HG02759 (cell line): ENCODE data around the gene HECW1.
"Not testable (repeated sequence)": the region's sequence is repeated elsewhere in the genome, so short reads cannot be mapped to it uniquely, and the experiment has no call there.

Experiments used
- ATAC-seq: cut with Tn5 transposase; IDR thresholded peaks from one replicate; pipeline ENCODE4 v1.9.1; 2021; ENCODE audit warnings: mild to moderate bottlenecking, moderate library complexity; ENCODE audit not compliant: unreplicated experiment

HECW1 gene

DNA sequence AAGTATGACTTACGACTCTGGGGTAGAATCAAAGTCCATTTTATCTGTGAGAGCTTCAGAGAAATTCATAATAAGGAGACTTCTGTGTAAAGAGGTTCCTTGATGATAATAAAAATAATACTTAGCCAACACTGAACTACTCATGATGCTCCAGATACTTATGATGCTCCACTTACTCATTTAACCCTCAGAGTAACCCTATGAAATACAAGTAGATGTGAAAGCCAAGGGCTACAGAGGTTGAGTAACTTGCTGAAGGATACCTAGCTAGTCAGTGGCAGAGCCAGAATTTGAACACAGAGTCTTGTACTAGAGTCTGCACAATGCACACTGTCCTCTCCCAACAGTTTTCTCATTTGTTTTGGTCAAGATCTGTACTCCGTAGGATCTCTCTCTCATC, 89.5 kb downstream of the HECW1 start:
- ATAC-seq = no peak

DNA sequence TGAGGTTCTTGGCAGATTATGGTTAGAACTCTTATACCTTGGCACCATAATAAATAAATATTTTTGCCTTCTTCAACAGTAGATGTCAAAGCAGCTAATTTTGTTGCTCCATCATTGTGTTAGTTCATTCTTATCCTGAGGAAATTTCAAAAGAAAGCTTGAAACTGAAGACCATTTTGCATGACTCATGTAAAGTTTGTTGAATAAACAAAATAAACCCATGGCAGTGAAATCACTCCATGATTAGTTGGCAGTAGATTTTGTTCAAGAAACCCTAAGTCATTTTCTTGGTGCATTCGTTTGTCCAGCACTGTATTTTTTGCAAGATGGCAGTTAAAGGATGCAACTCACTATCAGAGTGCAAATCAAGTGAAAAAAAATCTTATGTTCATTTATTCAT, 91.6 kb downstream of the HECW1 start:
- ATAC-seq = no peak

DNA sequence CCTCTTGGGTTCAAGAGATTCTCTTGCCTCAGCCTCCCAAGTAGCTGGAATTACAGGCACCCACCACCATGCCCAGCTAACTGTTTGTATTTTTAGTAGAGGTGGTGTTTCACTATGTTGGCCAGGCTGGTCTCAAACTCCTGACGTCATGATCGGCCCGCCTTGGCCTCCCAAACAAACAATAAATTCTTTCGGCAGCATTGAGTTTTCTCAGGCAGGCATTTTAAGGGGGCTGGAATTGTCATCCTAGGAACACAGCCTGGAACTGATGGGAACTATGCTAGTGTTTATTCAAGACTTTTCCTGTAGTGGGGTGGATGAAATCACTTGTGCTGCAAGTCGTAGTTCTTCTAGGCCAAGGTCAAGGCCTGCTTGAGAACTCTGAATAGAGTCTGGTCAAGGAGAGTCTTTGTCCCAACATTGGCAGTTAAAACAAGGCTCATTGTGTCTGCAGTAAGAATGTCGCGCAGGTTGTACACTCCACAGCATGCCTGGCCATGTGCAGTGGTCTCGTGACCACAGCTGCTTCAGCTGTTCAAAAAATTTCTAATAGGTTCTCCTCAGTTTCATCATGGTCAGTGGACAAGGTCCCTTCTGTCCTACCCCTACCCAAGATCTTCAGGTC, 92.8 kb downstream of the HECW1 start:
- ATAC-seq = no peak

DNA sequence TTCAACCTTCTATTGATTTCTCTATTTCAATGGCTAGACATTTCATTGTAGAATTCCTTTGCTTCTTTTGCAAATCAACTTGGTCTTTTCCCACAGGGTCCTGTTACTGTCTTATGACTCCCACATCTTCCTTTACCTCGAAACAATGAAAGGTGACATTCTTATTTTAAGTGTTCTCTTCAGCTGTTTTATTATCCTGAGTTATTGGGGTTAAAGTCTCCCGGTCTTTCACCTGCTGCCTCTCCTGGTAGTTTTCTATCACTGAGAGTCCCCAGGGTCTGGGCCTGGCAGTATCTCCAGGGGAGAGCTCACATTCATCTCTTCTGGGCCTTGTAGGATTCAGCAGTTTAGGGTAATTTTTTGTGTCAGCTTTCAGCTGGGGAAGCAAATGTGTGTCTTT, 95.8 kb downstream of the HECW1 start:
- no peak for ATAC-seq

DNA sequence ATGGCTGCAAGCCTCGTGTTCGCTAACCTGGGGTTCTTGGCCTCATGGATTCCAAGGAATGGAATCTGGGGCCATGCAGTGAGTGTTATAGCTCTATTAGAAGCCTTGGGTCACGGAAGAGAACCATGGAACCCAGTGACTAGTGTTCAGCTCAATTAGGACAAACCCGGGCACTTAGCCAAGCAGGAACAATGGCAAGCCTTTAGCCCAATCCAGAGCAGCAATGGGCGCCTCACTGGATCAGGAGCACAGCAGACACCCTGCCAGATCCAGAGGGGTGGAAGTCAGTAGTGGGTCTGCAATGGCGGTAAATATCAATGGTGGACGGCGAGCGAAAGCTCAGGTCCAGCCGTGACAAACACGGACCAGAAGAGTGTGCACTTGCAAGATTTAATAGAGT, 98.1 kb downstream of the HECW1 start:
- ATAC-seq = not testable (repeated sequence)

DNA sequence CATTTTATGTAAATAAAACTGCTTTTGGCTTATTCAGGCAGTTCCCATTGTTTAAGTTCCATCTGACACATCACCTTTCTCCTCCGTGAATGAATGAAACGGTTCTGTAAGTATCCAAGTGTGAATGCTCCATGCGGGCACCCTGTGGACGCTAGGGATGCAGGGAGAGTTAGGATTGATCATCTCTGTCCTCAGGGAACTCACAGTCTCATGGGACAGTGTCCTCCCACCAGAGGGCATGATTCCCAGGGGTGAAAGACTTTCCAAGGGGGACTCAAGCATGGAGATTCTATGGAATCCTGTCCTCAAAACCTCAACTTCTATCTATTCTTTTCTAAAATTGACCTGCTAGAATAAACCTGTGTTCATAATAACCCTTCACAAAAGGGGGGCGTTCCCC, 98.8 kb downstream of the HECW1 start:
- no peak for ATAC-seq

DNA sequence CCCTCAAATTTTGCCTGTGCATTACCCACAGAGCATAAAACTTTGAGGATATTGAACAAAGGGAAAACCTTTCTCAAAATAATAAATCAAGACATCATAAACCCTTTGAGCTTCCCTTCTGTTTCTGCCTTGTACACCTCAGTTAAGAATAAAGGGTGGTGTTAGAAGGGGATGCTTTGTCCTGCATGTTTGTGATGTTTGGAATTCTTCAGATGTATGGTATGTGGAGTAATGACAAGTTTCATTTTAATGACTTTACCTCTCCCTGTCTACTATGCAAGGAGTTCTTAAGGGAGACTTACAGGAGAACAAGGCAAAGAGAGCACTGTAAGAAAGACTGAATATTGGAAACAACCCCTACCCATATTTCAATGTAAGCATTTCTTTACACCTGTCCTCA, 99.2 kb downstream of the HECW1 start:
- ATAC-seq = no peak

DNA sequence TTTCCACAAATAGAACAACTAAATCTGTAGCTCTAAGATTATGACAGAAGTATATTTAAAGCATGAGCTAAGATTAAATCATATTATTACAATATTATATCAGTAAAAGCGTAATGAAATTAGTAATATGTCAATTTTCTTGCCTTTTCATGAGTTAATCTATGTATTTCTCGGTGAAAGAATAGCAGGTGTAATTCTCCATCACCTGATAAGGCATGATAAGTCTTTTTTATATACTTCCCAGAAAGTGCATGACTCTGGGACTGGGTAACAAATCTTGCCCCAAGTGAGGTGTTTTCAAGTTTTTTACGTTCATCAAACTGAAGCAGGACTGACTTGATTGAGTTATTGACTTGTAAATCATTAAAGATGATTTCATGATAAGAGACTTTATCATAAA, 100.5 kb downstream of the HECW1 start:
- no peak for ATAC-seq

DNA sequence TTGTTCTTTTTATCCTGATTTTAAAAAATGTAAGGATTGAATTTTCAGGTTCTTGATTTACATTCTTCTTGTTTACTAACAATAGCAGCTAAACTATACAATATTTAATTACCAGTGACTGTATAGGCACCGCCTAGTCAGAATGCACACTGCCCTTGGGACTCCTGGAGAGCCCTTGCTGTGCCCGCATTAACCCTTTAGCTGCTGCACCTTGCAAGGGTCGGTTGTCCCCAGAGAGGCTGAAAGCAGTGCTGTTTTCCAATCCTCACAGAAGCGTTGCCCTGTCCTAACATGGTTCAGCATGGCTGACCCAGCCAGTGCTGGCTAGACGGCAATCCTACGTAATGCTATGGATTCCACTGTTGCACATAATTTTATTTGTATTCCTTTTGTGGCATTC, 102.6 kb downstream of the HECW1 start:
- no peak for ATAC-seq

DNA sequence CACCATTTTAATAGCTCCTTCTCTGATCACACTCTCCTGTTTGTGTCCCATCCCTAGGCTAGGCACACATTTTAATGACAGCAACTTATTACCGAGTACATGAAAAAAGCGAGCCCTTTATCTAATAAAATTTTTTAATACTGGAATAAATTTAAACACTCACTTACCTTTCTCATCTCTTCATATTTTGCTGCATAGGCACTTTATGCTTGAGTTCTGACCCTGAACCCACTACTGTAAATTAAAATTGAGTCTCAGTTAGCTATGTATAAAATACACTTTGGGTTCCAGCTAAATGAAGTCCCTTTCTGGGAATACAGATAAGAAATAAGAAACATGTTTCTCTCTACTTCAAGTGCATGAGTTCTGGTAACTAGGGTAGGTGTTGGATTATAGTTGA, 104.6 kb downstream of the HECW1 start:
- no peak for ATAC-seq

DNA sequence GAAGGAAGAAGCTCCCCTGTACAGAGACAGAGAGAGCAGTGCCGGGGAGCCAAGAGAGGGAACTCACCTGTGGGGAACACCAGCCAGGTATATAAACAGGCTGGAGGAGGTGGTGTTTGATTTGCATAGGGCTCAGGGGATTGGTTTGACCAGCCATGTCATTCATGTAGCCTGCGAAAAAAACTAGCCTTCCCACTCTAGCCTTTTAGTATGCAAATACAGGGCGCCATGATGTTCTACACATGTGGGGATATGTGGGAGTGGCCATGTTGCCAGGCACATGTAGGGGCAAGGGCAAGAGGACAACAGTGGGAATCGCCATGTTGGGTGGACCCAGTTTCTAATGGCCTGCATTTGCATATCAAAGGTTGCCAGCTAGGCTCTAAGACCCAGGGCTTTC, 106.5 kb downstream of the HECW1 start:
- ATAC-seq = not testable (repeated sequence)

DNA sequence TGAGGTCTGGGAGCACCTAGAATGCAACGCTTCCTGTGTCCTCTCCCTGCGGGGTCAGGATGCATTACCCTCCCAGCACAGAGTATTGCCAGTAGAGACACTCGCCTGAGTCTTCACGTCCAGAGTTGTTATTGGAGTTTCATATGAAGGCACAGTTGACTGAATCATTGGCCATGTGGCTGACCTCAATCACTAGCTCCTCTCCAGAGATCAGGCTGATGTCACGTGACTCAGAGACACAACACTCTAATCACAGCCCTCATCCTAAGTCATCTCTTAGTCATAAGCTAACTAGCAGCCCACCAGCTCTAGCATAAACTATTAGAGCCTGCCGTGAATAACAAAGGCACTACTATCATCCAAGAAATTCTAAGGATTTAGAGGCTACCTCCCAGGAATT, 107.8 kb downstream of the HECW1 start:
- no peak for ATAC-seq

DNA sequence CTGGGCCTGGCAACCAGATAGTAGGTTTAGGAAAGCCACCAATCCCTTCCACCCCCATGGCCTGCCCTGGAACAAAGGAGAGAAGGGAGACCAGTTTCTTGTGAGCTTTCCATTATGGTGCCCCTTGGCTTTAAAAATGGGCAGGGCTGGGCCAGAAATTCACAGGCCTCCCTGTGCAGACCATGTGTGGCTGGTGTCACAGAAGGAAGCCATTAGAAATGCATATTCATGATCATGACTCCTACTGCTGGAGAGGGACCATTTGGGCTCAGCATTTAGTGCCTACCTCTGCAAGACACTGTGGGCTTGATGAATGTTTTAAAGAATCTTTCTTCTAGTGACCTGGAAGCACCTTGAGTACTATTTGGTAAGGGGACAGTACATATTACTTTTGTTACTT, 108.3 kb downstream of the HECW1 start:
- ATAC-seq = no peak

DNA sequence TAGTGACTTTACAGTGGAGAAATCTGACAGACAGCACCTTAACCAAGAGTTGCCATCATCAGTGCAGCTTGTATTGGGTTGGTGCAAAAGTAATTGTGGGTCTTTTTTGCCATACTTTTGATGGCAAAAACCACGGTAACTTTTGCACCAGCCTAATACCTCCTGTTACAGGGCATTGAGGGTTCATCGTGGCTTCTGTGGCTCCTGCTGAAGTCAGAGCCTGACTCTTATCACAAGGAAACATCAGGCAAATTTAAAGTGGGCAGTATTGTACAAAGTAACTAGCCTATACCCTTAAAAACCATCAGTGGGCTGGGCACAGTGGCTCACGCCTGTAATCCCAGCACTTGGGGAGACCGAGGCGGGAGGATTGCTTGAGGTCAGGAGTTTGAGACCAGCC, 117.4 kb downstream of the HECW1 start:
- ATAC-seq = no peak

DNA sequence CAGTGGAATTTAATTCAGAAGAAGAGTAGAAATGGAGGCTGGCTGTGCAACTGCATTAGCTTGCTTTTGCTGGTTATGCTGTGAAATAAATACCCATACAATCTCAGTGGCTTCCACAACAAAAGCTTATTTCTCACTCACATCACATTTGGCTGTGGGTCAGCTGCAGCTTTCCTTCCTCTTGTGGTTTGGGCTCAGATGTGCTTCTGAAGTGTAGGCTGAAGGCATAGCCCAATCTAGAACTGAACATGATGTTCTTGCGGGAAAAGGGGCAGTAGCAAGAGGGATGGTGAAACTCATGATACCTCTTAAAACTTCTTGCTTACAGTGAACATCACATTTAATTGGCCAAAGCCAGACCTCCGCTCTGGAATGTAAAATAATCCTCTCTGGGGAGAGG, 119.9 kb downstream of the HECW1 start:
- ATAC-seq = no peak

DNA sequence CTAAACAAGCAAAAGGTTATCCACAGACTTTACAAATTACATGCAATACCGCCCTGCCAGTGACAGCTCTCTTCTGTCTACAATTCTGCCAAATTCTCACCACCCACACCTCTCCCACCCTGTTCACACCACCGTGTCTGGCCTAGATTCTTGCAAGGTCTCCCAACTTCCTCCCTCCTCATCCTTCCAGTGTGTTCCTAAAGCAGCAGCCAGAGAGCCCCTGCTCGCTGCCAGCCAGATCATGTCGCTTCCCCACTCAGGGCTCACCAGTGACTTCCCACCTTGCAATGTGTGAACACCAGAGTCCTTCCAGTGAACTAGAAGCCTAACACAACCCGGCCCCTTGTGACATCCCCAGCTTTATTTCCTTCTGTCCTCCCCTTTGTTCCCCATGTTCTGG, 121.6 kb downstream of the HECW1 start:
- ATAC-seq = no peak

DNA sequence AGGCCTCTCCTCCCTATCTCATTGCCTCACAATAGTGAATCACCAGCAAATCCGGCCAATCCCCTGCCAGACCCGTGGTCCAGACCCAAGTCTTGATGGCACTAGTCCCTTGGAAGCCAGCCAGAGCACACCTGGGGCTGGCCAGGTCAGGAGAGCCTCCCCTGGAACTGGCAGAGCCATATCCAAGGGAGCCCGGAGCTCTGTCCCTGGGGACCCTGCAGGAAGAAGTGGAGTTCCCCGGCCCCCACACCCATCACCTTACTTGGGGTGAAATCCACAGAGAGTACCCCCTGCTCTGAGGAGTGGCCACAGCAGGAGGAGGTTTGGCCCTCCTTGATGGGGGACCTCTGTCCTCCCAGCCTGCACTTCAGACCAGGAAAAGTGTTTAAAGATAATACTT, 122.5 kb downstream of the HECW1 start:
- ATAC-seq = no peak

DNA sequence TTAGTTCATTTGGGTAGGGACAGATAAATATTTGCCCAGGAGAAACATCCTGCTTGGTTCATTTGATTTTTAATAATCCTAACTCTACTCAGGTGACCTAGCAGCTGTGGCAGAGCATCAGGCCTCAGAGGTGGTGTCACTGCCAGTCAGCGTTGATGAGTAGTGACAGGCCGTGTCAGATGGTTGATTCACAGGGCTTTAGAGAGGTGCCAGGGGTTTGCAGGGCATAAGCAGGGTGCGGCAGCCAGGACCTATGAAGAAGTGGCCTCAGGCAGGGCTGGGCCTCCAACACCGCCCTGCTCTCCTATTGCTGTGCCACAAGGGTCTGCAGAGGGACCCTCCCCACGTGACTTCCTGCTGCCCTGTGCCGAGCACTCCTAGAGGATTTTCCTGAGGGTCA, 128.1 kb downstream of the HECW1 start:
- no peak for ATAC-seq

DNA sequence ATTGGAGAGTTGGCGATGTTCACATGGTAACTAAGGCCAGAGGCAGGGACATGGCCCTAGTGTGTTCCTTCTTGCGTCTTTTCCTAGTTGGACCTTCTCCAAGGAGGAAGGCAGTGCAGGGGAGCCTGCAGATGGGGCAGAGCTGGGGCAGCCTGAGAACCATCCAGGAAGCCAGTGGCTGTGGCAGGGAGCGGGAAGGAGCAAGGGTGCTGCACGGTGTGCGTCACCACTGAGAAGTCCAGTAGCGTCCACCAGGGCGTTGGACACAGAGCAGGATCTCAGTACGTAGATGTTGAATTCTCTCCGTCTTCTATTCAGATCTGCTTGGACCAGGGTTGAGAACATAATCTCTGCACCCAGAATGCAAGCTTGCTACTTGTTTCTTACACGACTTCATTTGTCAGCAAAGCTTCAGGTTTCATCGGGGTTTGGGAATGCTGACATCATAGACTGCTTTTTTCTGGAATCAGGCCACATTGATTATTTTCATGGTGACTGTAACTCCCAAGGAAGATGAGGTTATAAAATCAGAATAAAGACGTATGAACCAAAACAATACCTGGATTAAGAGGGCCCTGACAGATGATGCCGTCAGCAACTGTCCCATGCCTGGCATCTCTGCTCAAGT, 130.3 kb downstream of the HECW1 start:
- ATAC-seq = no peak

DNA sequence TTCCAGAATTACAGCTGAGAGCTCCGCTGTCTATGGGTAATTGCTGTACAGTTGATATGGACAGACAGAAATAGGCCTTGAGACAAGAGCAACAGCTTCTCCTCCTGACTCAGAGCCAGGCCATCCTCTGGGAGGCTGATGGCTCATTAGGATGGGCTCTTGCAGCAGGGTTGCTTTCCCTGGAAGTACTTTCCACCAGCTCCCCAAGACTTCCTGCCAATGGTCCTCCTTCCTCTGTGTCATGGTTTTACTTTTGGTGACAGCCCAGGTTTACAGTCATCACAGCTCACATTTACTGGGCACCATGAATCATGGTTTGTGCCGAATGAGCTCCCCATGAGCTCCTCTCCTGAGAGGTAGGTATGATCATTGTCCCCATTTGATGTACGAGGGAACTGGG, 131.8 kb downstream of the HECW1 start:
- ATAC-seq = no peak

DNA sequence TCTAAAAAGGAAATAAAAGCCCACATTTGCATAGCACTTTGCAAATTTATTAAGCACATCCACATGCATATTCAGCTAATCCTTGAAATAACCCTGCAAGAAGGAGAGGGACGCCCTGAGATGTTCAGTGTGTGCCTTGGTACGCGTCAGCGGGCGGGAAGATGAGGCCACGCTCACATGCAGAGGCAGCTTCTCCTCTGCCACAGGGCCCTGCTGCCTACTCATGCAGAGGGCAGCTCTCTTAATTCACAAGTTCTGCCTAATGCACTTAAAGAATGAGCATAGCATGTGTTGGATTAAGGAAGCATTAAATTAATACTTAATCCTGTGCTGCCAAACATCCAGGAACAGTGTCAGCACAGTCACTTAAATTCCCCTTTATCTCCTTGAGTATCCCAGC, 132.3 kb downstream of the HECW1 start:
- ATAC-seq = no peak

DNA sequence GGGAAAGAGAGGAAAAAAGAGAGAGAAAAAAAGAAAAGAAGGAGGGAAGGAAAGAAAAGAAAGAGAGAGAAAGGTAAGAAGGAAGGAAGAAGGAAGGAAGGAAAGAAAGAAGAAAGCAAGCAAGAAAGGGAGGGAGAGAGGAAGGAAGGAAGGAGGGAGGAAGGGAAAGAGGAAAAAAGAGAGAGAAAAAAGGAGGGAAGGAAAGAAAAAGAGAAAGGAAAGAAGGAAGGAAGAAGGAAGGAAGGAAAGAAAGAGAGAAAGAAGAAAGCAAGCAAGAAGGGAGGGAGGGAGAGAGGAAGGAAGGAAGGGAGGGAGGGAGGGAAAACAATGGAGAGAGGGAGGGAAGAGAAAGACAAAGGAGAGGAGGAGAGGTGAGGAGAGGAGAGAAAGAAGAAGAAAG, 135.3 kb downstream of the HECW1 start:
- no peak for ATAC-seq

DNA sequence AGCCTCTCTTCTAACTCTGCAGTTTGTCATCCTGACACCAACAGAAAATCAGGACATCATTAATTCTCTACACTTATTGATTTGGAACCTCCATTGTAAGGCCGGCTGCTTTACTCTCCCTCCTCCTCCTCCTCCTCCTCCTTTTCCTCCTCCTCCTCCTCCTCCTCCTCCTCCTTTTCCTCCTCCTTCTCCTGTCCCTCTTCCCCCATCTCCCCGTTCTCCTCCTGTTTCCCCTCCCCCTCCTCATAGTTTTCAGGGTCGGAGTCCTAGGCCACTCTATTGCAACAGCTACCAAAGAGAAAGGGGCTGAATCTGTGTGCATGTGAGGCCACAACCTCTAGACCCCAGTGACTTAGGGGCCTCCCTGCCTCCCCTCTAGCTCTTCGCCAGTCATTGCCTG, 136.1 kb downstream of the HECW1 start:
- no peak for ATAC-seq
